Stimulated activated naive CD4-positive, alpha-beta T cell (primary cell): ENCODE results near the gene PPP2R3B.
"Not testable (repeated sequence)": the region's sequence is repeated elsewhere in the genome, so short reads cannot be mapped to it uniquely, and the experiment has no call there.

Experiments used
- DNase-seq, 6 experiments: peaks; one replicate each; lab custom pipeline; 2025; lab: John Stamatoyannopoulos, UW

The PPP2R3B gene

GRCh38 chrX:337331-337831 is 49.3 kb downstream of the PPP2R3B start:
- no peak for DNase-seq

GRCh38 chrX:336227-336626 is 50.5 kb downstream of the PPP2R3B start:
- DNase-seq: no peak

- DNase-seq: no peak
Measured at GRCh38 chrX:335758-336155, 51.0 kb downstream of the PPP2R3B start.

- no peak for DNase-seq
Measured at GRCh38 chrX:334971-335757, 51.5 kb downstream of the PPP2R3B start.

- no peak for DNase-seq
Measured at GRCh38 chrX:334331-334891, 52.3 kb downstream of the PPP2R3B start.

GRCh38 chrX:333611-334311 is 52.9 kb downstream of the PPP2R3B start:
- no peak for DNase-seq

GRCh38 chrX:332916-333610 is 53.6 kb downstream of the PPP2R3B start:
- DNase-seq: no peak

- no peak for DNase-seq
Measured at GRCh38 chrX:332496-332860, 54.2 kb downstream of the PPP2R3B start.

- no peak for DNase-seq
Measured at GRCh38 chrX:331825-332495, 54.7 kb downstream of the PPP2R3B start.

GRCh38 chrX:331151-331824 is 55.4 kb downstream of the PPP2R3B start:
- DNase-seq: peak in 1 of 6 experiments; percentile 40

GRCh38 chrX:330726-331150 is 56.0 kb downstream of the PPP2R3B start:
- no peak for DNase-seq

GRCh38 chrX:330141-330725 is 56.5 kb downstream of the PPP2R3B start:
- DNase-seq: not testable (repeated sequence)

- DNase-seq: no peak
Measured at GRCh38 chrX:329291-329910, 57.3 kb downstream of the PPP2R3B start.

- no peak for DNase-seq
Measured at GRCh38 chrX:327660-328126, 59.0 kb downstream of the PPP2R3B start.

GRCh38 chrX:324664-325063 is 62.0 kb downstream of the PPP2R3B start:
- not testable (repeated sequence) for DNase-seq

- no peak for DNase-seq
Measured at GRCh38 chrX:323721-324628, 62.7 kb downstream of the PPP2R3B start.

- DNase-seq: no peak
Measured at GRCh38 chrX:320126-320783, 66.5 kb downstream of the PPP2R3B start.

- no peak for DNase-seq
Measured at GRCh38 chrX:319579-320125, 67.1 kb downstream of the PPP2R3B start.
